AG09309 (cell line): ENCODE data around the gene MKI67.

Experiments
- DNase-seq: peaks from one replicate; pipeline ENCODE4 v3.0.0-alpha.2; 2010; ENCODE audit warnings: low read depth
- H3K4me3 ChIP-seq: 2 replicates; pipeline ENCODE4 v1.5.1; 2011; ENCODE audit warnings: mild to moderate bottlenecking, low read depth, low read length, moderate library complexity; ENCODE audit not compliant: control insufficient read depth
- TF ChIP-seq, protein P1 (sequence below): IDR thresholded peaks from 2 replicates; pipeline ENCODE4 v1.5.1; 2011; ENCODE audit warnings: mild to moderate bottlenecking, low read depth, low read length, inconsistent platforms; ENCODE audit not compliant: insufficient read depth, control insufficient read depth; ENCODE audit errors: missing control alignments

Gene MKI67

DNA sequence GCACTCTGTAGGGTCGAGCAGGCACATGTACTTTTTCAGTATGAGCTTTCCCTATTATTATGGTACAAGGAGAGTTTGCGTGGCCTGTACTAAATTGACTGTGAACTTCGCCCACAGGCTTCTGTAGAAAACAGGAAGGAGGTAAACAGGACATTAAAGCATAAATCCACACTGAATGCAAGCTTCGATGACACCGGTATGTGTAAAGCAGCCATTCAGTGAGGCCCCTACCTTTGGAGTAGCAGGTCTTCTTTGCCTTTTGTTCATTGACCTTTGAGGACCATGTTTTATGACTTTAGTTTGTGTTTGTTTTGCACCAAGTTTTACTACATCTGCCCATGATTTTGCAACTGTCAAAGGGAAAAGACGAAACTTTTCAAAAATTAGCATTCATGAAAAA is 14.5 kb downstream of the MKI67 start:
- TF ChIP-seq, protein P1, sequence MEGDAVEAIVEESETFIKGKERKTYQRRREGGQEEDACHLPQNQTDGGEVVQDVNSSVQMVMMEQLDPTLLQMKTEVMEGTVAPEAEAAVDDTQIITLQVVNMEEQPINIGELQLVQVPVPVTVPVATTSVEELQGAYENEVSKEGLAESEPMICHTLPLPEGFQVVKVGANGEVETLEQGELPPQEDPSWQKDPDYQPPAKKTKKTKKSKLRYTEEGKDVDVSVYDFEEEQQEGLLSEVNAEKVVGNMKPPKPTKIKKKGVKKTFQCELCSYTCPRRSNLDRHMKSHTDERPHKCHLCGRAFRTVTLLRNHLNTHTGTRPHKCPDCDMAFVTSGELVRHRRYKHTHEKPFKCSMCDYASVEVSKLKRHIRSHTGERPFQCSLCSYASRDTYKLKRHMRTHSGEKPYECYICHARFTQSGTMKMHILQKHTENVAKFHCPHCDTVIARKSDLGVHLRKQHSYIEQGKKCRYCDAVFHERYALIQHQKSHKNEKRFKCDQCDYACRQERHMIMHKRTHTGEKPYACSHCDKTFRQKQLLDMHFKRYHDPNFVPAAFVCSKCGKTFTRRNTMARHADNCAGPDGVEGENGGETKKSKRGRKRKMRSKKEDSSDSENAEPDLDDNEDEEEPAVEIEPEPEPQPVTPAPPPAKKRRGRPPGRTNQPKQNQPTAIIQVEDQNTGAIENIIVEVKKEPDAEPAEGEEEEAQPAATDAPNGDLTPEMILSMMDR, result no peak
- DNase-seq, result no peak

DNA sequence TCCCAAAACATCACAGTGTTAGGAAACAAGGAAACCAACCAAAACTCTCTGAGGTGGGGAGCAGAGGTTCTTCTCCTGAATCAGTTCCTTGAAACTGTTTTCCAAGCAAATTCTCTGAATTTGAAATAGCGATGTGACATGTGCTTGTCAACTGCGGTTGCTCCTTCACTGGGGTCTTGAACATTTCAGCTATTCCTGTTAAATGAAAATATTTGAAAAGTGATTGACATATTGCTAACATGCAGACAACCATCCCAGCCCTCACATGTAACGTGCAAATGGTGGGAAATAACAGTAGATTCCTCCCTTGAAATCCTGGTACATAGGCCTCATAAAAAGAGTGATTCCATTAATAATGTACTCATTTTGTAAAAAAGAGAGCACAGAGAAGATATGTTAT is 15.9 kb downstream of the MKI67 start:
- TF ChIP-seq, protein P1, result no peak
- no peak for DNase-seq
- no peak overlapping the region for H3K4me3 ChIP-seq

More for the DNA sequence above, 14.5 kb downstream of the MKI67 start:
- H3K4me3 ChIP-seq, result no peak overlapping the region

DNA sequence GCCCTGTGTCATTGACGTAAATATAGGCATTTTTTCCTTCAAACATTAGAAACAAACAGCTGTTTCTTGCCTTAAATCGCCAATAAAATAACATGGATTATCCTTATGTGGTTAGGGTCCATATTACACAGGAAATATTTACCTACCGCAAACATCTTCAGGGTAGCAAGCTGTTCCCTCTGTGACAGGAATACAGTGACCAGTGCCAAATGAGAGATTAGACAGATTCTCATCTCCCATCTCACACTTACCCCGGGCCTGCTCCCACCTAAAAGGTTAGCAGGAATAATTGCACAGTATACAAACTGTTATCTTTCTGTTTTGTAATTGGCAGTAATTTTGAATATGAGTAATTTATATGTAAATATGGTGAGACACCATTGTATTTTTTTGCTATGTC is 16.5 kb downstream of the MKI67 start:
- H3K4me3 ChIP-seq, result no peak overlapping the region
- TF ChIP-seq, protein P1, result no peak
- DNase-seq, result no peak

DNA sequence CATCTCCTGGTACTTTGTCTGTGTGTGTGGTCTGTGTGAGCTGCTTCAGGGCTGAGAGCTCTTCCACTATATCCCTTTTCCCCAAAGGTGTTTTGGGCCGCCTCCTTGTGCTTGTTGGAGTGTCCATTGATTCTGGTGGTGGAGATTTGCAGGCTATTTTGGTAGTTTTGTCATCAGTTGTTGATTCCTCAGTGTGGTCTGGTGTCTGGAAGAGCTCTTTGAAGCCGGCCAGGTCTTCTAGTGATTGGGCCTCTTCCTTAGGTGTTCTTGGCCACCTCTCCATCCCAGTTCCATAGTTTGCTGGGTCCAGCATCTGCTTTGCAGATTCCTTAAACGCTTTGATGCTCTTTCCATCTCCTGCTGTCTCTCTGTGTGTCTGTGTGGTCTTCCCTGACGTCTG is 20.8 kb downstream of the MKI67 start:
- H3K4me3 ChIP-seq, result no peak overlapping the region
- no peak for DNase-seq
- TF ChIP-seq, protein P1, result no peak

DNA sequence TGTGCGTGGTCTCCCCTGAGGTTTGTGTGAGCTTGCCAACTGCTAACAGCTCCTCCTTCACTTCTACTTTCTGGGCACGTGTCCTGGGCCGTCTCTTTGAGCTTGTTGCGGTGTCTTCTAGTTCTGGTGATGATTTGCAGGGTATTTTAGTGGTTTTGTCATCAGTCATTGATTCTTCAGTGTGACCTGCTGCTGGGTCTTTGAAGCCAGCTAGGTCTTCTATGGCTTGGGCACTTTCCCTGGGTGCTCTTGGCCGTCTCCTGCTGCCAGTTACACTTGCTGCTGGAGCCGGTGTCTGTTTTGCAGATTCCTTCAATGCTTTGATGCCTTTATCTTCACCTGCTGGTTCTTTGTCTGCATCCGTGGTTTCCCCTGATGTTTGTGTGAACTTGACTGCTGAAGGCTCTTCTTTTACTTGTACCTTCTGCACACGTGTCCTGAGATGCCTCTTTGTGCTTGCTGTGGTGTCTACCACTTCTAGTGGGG is 23.0 kb downstream of the MKI67 start:
- no peak overlapping the region for H3K4me3 ChIP-seq
- DNase-seq, result no peak
- TF ChIP-seq, protein P1, result no peak

DNA sequence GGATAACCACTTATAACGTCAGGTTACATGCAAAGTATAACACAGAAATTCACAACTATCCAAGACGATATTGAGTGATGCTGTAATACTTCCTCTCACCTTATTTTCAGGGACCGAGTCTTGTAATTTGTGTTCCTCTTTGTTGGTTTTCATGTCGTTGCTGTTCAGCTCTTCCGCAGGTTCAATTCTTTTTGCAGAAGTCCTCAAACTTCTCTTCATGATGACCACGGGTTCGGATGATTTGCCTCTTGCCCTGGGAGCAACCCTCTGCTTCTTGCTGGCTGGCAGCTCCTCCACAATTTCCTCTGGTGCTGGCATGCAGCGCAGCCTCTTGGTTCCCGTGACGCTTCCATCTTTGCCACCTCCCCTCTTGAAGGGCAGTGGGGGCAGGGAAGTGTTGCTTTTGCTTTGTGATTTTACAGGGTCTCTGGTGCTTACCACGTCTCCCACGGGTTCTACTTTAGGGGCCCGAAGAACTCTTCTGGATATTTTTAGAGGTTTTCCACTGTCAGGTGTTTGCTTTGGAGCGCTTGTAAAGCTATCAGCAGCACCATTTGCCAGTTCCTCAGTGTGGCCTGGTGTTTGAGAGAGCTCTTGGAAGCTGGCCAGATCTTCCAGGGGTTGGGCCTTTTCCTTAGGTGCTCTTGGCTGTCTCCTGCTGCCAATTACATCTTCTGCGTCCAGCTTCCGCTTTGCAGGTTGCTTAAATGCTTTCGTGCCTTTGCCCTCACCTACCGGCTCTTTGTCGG is 23.6 kb downstream of the MKI67 start:
- TF ChIP-seq, protein P1, result no peak
- no peak for DNase-seq
- no peak overlapping the region for H3K4me3 ChIP-seq
